Spleen (tissue), 7 donors: ENCODE data around the gene LIF.

Source experiments
- CTCF ChIP-seq, 11 experiments: fragments of 200-600 bp in 7 of 11; fragments of 450-650 bp in 4 of 11; sonication (generic) in 4 of 11; IDR thresholded peaks in 8 of 11; conservative IDR thresholded peaks in 3 of 11; 1 replicate in 7 of 11; 2 replicates in 4 of 11; pipeline versions ENCODE4 v1.4.0 to v1.8.0; 2016 to 2021; ENCODE audit warnings: antibody characterized with exemption in 11 of 11, inconsistent platforms in 4 of 11, mild to moderate bottlenecking in 1 of 11
- POLR2A ChIP-seq, 3 donors: fragments of 450-650 bp; IDR thresholded peaks; one replicate each; pipeline ENCODE4 v1.5.1; 2017; ENCODE audit warnings: antibody characterized with exemption in 3 of 3, mild to moderate bottlenecking in 1 of 3
- POLR2AphosphoS5 ChIP-seq, 3 donors: sonication (generic); formaldehyde crosslinking; IDR thresholded peaks; one replicate each; pipeline ENCODE4 v1.5.1; 2017; ENCODE audit warnings: antibody characterized with exemption in 3 of 3
- donor health status: DM: no; HTN: no; CAD: no; lungs with moderate emphysema.
- donor health status: DM: no; HTN: no; CAD: no.
- donor health status: DM: no; HTN: no; CAD: no.

GRCh38 chr22:30230787-30231461, 15.6 kb downstream of the LIF start:
- TF ChIP-seq POLR2AphosphoS5 (IDR thresholded peaks at IDR 0.05) (no peak), POLR2A (IDR thresholded peaks at IDR 0.05) (no peak), CTCF (IDR thresholded peaks at IDR 0.05 in 8 of 11, conservative IDR thresholded peaks at IDR 0.05 in 3 of 11) (no peak)
